GDM1 (cell line): Measurements from ENCODE around the gene HCK.
A peak's percentile ranks its signal among the peaks of the same experiment; 100 is the strongest.
"Not testable (repeated sequence)": the region's sequence is repeated elsewhere in the genome, so short reads cannot be mapped to it uniquely, and the experiment has no call there.

Source experiments
- DNase-seq: peaks from one replicate; lab custom pipeline; 2025; lab: John Stamatoyannopoulos, UW

HCK gene

GRCh38 chr20:32108814-32109391 lies 56.9 kb downstream of the HCK start:
- no peak for DNase-seq

GRCh38 chr20:32109392-32110172 lies 57.5 kb downstream of the HCK start, which contains the start of gene TM9SF4:
TSS of gene TM9SF4 (plus strand) at chr20:32109714. CDS start at chr20:32109741, 27 bp downstream.
- DNase-seq, result peak; percentile 88

- no peak for DNase-seq
These were observed 58.2 kb downstream of the HCK start for GRCh38 chr20:32110173-32110704.

- no peak for DNase-seq
These were observed 58.7 kb downstream of the HCK start for GRCh38 chr20:32110727-32111126.

GRCh38 chr20:32111156-32111686 lies 59.2 kb downstream of the HCK start:
- no peak for DNase-seq

- DNase-seq, result no peak
These were observed 59.7 kb downstream of the HCK start for GRCh38 chr20:32111753-32112152.

- DNase-seq, result peak; percentile 4
These were observed 60.8 kb downstream of the HCK start for GRCh38 chr20:32112841-32113240.

- no peak for DNase-seq
These were observed 61.7 kb downstream of the HCK start for GRCh38 chr20:32113591-32114260.

- no peak for DNase-seq
These were observed 62.4 kb downstream of the HCK start for GRCh38 chr20:32114305-32114960.

GRCh38 chr20:32115211-32115767 lies 63.2 kb downstream of the HCK start:
- no peak for DNase-seq

GRCh38 chr20:32116079-32116521 lies 64.1 kb downstream of the HCK start:
- DNase-seq, result no peak

GRCh38 chr20:32116796-32117195 lies 64.8 kb downstream of the HCK start:
- DNase-seq, result not testable (repeated sequence)

GRCh38 chr20:32118427-32118826 lies 66.4 kb downstream of the HCK start:
- not testable (repeated sequence) for DNase-seq

GRCh38 chr20:32119734-32120133 lies 67.7 kb downstream of the HCK start:
- no peak for DNase-seq

- not testable (repeated sequence) for DNase-seq
These were observed 69.9 kb downstream of the HCK start for GRCh38 chr20:32121908-32122307.

GRCh38 chr20:32123088-32123487 lies 71.0 kb downstream of the HCK start:
- DNase-seq, result no peak

- DNase-seq, result no peak
These were observed 72.9 kb downstream of the HCK start for GRCh38 chr20:32124916-32125454.

- DNase-seq, result no peak
These were observed 73.5 kb downstream of the HCK start for GRCh38 chr20:32125506-32125905.

GRCh38 chr20:32126919-32127318 lies 74.9 kb downstream of the HCK start:
- DNase-seq, result no peak

GRCh38 chr20:32127347-32127746 lies 75.3 kb downstream of the HCK start:
- no peak for DNase-seq

- DNase-seq, result no peak
These were observed 76.1 kb downstream of the HCK start for GRCh38 chr20:32128167-32128566.
